Stimulated activated CD4-positive, alpha-beta T cell treated with anti-CD3 and anti-CD28 coated beads, Interleukin-12 subunit alpha, Interleukin-12 subunit beta, amount 100 ng/mL, for 4 hours (primary cell): Measurements from ENCODE around the gene SFTPB.
"Not testable (repeated sequence)": the region's sequence is repeated elsewhere in the genome, so short reads cannot be mapped to it uniquely, and the experiment has no call there.

ENCODE experiments used
- DNase-seq: peaks from one replicate; pipeline ENCODE4 v3.0.0-alpha.2; 2020

SFTPB gene

DNA sequence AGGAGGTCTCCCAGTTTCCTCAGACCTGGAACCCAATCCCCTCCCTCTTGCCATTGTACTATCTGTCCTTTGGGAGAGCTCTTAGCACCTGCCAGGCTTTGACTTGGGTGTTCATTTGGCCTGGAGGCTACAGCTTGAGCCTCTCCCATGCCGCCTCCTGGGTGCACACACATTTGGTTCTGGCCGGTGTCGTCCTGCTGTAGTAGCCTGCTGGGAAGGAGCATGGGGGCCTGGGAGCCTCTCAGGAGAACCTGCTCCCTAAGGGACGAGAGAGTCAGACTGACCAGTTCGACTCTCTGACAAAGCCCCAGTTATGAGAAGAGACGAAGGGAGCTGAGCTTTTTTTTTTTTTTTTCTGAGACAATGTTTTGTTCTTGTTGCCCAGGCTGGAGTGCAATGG, 7.4 kb upstream of the SFTPB start:
- DNase-seq: no peak

DNA sequence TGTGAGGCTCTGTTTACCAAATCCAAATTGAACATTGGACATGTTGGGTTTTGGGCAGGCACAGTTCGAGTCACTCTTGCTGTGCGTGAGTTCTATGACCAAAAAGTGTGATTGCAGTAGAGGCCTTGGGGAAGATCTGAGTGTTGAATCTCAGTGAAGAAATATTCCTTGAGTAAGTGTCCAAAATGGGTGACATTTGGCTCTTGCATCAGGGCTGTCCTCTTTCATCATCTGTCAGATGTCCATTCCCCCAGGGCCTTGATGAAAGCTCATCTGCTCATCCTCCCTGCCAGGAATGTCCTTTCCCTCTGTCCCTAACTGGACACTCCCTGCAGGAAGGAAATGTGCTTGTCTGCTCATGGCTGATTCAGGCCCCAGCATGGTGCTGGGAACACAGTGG, 6.4 kb upstream of the SFTPB start:
- no peak for DNase-seq

DNA sequence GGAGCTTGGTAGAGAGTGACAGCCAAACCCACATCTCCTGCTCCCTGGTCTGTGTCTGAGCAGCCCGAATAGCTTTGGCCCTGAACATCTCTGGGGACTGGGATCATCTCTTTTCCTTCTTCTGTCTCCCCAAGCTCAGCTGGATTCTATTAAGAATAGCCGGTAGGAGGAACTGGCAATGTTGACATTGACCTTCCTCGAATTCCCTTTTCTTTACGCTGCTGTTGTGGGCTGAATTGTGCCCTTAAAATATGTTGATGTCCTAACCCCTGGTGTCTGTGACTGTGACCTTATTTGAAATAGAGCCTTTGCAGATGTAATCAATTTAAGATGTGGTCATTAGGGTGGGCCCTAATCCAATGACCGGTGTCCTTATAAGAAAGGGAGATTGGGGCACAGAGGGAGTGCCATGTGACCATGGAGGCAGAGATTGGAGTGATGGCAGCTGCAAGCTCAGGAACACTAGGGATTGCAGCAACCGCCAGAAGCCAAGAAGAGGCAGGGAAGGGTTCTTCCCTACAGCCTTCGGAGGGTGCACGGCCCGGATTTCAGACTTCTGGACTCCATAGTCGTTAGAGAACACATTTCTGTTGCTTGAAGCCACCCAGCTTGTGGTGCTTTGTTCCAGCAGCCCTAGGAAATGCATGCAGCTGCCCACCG, 5.8 kb upstream of the SFTPB start:
- DNase-seq: no peak

- DNase-seq: no peak
Observed at GRCh38 chr2:85672456-85672855, 4.5 kb upstream of the SFTPB start.

DNA sequence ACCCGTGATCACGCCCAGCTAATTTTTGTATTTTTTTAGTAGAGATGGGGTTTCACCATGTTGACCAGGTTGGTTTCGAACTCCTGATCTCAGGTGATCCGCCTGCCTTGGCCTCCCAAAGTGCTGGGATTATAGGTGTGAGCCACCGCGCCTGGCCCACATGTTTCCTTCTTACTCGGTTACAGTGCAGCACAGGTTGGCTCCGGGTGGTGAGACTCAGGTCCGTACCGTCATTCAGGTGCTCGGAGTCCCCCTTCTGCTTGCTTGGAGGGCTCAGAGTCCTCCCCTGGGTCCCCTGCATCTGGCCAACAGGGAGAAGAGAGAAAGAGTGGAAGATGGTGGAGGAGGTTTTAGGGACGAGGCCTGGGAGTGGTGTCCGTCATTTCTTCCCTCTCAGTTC, 2.4 kb upstream of the SFTPB start:
- not testable (repeated sequence) for DNase-seq

- no peak for DNase-seq
Observed at GRCh38 chr2:85669549-85669948, 1.6 kb upstream of the SFTPB start.

DNA sequence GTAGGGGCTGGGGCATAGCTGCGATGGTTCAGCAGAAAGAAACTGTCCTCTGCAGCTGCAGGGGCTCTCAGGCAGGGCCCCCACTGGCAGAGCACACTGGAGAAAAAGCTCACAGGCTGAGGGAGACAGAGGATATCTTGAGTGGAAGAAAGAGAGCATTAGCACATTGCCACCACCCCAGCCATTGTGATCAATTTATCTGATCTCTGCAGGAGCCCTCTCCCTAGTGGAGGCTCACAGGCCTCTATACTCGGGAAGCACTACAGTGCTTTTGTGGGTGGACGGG, 801 bp upstream of the SFTPB start:
- DNase-seq: no peak

DNA sequence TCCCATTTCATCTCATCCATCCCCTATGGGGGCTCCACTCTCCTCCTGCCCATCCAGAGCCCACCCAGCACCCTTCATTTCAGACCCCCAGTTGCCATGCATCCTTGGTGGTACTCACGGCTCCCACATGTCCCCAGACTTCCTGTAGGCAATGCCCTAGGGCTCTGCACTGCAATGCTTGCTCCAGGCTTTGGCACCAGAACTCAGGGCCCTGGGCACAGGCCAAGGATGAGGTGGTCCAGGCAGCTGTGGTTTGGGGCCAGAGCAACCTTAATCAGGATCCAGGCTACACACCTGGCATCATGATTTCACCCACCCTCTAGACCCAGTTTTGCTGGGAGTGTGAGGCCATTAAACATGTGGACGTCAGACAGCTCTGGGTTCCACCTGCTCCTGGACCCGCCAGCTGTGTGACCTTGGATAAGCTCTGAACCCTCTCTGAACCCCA, 414 bp downstream of the SFTPB start:
- DNase-seq: no peak

GRCh38 chr2:85666435-85667316, 1.3 kb downstream of the SFTPB start:
- no peak for DNase-seq

- no peak for DNase-seq
Observed at GRCh38 chr2:85666016-85666415, 2.0 kb downstream of the SFTPB start.

- no peak for DNase-seq
Observed at GRCh38 chr2:85665264-85665937, 2.6 kb downstream of the SFTPB start.

DNA sequence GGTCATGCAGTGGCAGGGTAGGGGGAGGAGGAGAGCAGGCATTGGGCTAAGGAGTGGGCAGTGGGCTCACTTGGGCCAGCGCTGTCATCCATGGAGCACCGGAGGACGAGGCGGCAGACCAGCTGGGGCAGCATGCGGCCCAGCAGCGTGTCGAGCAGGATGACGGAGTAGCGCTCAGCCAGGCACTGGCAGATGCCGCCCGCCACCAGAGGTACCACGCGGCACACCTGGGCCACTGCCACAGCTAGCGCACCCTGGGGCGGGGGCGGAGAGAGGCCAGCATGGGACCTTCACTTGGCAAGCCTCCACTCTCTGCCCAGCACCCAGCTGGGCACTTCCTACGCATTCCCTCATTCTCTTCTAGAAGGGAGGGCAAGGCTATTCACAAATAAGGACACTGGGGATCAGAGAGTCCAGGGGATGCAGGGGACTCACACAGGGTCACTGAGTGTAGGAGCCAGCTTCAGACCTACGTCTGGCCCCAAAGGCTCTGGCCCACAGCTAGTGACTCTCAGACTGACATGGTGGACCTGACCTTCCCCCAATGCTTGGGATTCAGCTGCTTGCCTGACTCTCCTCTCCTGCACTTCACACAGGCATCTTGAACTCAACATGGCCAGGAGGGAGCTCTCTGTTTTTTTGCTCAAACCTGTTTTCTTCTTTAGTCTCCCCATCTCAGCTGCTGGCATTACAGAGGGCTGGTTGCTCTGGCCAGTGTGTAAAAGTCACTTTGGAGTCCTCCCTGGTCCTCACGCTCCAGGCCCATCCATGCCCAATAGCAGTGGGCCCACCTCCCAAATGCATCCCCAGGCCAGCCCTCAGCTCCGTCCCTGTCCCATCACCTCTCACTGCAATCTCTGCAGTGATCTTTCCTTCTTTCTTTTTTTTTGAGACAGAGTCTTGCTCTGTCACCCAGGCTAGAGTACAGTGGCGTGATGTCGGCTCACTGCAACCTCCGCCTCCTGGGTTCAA, 4.1 kb downstream of the SFTPB start:
- no peak for DNase-seq

DNA sequence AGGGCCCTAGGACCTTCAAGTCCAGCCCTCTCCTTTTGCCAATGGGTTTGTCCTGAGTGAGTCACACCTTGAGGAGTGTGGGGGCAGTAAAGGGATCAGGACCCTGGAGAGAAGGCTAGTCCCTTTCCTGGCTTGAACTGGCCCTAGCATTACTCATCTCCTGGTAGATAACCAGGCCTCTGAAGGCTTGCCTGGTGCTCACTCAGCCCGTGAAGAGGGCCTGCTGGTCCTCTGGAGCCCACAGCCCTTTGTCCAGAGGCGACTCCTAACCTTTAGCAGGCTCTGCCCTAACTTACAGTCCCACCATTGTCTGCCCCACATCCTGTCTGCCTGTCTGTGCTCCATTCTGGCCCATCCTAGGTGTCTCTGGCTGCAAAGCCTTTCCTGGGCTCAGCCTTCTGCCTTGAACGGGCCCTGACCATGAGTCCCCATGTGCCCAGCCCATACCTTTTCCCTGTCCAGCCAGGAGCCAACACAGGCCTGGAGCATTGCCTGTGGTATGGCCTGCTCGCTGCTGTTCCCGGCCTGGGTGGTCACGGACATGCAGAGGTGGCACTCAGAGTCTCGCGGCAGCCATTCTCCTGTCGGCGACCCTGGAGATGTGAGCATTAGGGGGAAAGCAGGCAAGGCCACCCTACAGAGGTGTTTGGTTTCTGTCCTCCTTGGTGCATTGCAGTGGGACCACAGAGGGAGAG, 5.0 kb downstream of the SFTPB start:
- DNase-seq: no peak

- DNase-seq: no peak
Observed at GRCh38 chr2:85661139-85661858, 6.7 kb downstream of the SFTPB start.

DNA sequence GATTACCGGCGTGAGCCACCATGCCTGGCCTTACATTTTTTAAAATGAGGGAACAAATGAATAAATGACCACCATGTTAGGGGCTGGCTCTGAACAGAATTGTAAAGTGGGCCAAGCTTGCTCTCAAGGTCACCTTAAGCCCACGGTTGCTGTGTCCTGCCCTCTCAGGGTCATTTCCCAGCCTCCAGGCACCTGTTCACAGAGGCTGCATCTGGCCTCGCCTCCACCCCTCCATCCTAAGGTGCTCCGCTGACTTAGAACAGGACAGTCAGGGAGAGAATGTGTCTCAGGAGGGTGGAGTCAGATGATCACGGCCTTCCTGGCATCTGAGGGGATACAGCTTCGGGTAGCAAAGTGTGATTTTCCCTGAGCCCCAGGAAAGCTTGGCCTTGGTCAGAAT, 7.3 kb downstream of the SFTPB start:
- DNase-seq: no peak

- not testable (repeated sequence) for DNase-seq
Observed at GRCh38 chr2:85660301-85660700, 7.7 kb downstream of the SFTPB start.

GRCh38 chr2:85659324-85659981, 8.5 kb downstream of the SFTPB start:
- no peak for DNase-seq

DNA sequence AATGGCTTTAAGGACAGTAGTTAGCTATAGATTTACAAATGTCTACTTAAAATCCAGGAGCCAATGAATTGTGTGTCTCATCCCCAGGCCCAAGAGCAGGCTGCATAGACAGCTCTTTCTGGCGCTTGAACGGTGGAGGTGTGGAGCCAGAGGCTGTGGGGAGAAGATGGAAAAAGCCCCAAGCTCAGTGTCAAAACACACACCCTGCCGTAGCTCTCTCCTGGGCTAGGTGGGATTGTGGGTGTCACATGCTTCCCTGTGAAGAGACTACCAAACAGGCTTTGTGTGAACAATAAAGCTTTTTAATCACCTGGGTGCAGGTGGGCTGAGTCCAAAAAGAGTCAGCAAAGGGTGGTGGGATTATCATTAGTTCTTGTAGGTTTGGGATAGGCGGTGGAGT, 10.6 kb downstream of the SFTPB start:
- not testable (repeated sequence) for DNase-seq

DNA sequence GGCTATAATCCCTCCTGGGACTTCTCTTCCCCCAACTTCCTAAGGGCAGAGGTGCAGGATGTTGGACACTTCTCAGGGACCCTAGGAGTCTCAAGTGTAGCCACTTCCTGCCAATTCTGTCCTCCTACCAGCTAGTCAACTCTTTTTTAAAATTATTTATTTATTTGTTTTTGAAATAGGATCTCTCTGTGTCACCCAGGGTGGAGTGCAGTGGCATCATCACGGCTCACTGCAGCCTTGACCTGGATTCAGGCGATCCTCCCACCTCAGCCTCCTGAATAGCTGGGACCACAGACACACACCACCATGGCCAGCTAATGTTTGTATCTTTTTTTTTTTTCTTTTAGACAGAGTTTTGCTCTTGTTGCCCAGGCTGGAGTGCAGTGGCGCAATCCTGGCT, 11.5 kb downstream of the SFTPB start:
- DNase-seq: no peak

DNA sequence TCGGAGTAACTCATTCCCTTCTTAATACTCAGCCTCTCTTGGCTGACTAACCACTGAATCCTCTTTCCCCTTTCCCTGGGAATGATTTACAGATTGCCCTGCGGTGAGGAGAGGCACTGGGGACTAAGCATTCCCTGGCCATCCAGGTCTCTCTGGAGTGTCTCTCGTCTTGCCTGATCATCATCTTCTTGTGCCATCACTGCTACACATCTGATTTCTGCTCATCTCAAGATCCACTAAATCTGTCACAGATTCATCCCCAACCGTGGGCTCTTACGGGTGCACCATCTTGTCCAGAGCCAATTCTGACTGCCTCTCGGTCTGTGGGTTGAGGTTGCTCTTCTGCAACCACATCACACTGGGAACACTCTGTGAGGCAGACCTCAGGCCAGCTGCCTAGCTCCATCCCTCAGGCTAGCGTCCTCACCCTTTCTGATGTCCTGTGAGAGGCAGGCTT, 12.0 kb downstream of the SFTPB start:
- no peak for DNase-seq

DNA sequence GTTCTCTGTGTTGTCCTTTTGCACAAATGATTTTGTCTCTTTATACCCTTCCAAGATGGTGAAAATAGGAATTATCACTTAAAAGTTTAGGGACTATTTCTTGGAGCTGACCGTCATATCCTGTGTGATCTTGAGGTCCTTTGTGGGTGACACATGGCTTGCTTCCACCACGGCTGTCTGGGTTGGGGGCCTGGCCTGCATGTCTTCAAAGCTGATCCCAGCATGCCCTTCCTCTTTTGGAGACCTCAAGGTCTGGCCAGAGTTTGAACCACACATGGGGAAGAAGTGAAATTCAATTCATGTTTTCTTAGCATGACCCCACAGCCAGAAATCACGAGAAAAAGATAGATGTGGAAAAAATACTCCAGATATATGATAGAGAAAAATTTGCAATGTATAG, 14.0 kb downstream of the SFTPB start:
- no peak for DNase-seq
